GM21737 (cell line): ENCODE measurements around the gene APOL6.

Source experiments
- ATAC-seq: cut with Tn5 transposase; IDR thresholded peaks from one replicate; pipeline ENCODE4 v1.9.1; 2021; ENCODE audit warnings: mild to moderate bottlenecking, moderate library complexity; ENCODE audit not compliant: unreplicated experiment

The APOL6 gene, protein sequence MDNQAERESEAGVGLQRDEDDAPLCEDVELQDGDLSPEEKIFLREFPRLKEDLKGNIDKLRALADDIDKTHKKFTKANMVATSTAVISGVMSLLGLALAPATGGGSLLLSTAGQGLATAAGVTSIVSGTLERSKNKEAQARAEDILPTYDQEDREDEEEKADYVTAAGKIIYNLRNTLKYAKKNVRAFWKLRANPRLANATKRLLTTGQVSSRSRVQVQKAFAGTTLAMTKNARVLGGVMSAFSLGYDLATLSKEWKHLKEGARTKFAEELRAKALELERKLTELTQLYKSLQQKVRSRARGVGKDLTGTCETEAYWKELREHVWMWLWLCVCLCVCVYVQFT

GRCh38 chr22:35648066-35649025, at the start of gene APOL6:
Gene APOL6 (plus strand): TSS chr22:35648446. CDS start chr22:35656426, 7,980 bp downstream.
- no peak for ATAC-seq

- ATAC-seq: no peak
Observed at GRCh38 chr22:35599364-35599763, 48.9 kb upstream of the APOL6 start.

DNA sequence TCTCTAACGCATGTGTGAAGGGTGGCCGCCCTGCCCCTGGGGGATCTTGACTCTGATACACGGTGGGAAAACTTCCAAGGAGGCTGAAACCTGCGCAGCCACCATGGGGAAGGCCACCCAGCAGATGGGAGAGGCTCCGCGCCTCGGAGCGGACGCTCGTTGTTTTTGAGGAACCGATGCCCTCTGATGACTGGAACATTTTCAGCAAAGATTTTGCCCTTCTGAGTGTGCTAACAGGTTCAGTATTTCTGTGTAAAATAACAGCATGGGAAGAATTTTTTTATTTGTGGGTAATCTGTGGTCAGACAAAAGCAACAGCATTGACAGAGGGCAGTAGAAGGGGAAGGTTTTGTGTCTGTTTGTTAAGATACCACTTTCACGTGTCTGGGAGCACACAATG, 47.8 kb upstream of the APOL6 start:
- ATAC-seq: no peak

- no peak for ATAC-seq
Observed at GRCh38 chr22:35601013-35601580, 47.1 kb upstream of the APOL6 start.

DNA sequence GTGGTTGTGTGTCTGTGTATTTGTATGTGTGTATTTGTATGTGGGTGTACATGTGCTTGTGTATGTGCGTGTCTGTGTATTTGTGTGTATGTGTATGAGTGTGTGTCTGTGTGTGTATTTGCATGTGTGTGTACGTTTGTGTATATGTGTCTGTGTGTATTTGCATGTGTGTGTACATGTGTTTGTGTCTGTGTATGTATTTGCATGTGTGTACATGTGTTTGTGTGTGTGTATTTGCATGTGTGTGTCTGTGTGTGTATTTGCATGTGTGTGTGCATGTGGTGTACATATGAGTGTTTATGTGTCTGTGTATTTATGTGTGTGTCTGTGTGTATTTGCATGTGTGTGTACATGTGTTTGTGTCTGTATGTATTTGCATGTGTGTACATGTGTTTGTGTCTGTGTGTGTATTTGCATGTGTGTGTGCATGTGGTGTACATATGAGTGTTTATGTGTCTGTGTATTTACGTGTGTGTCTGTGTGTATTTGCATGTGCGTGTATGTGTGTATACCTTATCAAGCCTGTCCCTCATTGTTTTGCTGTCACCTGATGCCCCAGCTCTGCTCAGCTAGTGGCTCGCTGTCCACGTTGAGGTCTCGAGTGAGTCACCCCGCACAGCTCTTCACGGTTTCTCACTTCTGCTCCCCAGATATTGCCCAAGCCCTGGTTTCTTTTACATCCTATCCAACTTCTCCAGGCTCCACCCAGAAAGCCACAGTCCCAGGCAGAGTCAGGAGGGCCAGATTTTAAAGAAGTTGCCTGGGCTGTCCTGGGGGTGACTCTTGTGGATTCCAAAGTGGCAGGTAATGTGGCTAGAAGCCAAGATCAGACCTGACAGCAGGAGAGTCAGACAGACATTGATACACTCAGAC, 46.3 kb upstream of the APOL6 start:
- no peak for ATAC-seq

- ATAC-seq: no peak
Observed at GRCh38 chr22:35604621-35605368, 43.5 kb upstream of the APOL6 start.

DNA sequence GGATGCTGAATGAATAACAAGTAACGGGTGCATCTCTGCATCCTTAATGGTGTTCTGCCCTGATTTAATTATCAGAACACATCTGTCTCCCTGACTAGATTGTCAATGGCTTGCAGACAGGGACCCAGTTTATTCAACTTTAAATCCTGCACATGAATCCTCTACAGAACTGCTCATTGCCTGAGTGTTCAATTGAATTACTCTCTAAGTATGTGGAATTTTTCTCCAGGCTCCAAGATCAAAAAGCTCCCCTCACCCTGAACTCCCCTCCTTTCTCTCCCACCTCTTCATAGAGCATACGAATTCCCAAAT, 42.9 kb upstream of the APOL6 start:
- ATAC-seq: no peak

GRCh38 chr22:35605851-35606481, 42.3 kb upstream of the APOL6 start:
- ATAC-seq: no peak

DNA sequence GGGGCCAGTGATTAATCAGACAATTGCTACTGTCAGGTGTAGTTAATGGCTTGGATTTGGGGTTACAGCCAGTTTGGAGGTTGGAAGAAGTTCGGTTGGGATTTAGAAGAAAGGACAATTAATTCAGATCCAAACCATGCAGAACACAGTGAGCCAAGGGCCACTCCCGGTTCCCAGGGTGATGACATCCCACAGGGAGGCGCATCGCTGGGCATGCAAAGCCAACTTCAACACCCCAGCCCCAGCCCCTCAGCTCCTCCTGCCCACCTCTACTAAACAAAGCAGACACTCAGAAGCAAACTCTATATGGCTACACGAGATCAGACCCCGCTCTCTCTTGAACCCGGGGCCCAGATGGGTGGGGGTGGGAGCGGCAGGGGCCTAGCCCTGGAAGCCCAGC, 41.3 kb upstream of the APOL6 start:
- ATAC-seq: no peak

- ATAC-seq: no peak
Observed at GRCh38 chr22:35608088-35608487, 40.2 kb upstream of the APOL6 start.

DNA sequence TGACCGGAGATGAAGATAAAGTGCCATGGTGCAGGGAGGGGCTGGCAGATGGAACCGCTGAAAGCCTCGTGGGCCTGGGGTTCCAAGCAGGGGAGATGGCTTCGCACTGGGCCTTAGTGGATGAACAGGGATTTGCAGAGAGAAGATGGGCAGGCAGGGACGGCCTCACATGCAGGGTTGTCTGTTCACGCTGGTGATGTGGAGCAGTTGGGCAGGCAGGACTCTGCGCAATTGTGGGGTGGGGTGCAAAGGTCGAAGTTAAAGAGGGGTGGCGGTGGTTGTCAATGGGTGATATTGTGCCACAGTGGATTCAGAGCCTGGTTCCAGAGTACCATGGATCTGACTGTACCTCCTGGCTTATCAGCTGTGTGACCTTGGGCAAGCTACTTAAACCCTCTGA, 39.0 kb upstream of the APOL6 start:
- ATAC-seq: no peak

DNA sequence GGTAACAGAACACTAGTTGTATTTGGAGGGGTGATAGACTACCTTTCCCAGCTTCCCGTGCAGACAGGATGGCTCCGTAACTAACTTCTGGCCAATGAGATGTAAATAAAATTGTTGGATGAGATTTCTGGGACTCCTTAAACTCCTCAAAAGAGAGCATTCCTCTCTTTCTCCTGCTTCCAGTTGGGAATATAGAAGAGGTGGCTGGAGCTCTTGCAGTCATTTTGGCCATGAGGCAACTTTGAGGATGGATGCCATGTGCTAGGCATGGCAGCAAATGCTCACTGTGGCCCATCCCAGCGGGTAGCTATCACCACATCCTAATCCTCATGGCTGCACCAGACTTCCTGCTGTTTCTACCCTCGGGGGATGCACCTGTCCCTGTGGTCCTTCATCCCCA, 38.5 kb upstream of the APOL6 start:
- no peak for ATAC-seq

DNA sequence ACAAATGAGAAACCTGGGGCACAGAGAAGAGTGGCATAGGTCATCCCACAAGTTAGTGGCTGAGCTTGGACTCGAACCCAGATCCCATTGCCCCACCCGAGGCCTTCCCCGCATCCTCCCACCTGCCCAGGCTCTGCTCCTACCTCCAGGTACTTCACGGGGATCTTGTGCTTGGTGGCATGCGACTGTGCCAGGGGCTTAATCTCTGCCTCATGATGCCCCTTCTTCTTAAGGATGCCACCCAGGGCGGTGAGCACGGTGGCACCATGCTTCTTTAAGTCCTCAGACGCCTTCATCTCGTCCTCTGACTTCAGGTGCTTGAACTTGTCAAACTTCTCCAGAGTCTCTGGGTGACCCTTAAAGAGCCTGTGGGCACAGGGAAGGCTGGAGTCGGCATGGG, 37.5 kb upstream of the APOL6 start:
- ATAC-seq: no peak

GRCh38 chr22:35611200-35611890, 36.9 kb upstream of the APOL6 start:
- no peak for ATAC-seq

DNA sequence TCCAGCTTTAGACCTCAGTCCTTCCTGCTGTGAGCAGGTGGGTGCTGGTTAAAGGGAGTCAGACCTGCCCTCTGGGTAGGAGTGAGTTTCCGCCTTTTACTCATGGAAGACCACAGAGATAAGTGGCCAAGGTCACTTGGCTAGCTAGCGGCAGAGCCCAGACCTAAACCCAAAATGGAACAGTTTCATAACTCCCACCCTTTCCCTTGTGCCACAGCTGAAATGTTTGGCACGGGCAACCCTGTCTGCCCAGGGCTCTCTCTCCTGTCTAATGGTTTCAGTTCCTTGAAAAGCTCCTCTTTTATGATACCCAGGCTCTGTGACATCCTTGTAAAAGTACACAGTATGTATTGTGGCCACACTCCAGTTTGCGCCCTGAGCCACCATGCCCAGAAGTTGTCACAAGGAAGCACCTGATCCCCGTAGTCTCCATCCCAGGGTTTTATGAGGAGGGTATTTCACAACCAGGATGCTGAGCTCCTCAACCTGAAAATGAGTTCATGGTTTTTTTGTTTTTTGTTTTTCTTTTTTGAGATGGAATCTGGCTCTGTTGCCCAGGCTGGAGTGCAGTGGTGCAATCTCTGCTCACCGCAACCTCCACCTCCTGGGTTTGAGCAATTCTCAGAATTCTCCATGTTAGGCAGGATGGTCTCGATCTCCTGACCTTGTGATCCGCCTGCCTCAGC, 36.2 kb upstream of the APOL6 start:
- no peak for ATAC-seq

- ATAC-seq: no peak
Observed at GRCh38 chr22:35612903-35613302, 35.3 kb upstream of the APOL6 start.

DNA sequence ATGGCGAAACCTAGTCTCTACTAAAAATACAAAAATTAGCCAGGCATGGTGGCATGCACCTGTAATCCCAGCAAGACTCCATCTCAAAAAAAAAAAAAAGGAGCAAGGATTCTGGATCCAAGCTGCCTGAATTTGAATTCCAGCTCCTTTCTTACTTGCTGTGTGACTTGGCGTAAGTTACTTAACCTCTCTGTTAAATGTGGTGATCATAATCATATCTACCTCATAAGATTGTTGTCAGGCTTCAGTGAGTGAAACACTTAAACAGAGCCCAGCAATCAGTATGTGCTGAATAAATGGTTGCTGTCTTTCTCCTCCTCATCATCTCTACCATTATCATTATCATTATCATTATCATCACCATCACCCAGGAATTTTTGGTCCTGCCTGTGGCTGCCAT, 33.8 kb upstream of the APOL6 start:
- no peak for ATAC-seq

GRCh38 chr22:35615156-35615555, 33.1 kb upstream of the APOL6 start:
- no peak for ATAC-seq

GRCh38 chr22:35616043-35616442, 32.2 kb upstream of the APOL6 start:
- no peak for ATAC-seq
